Left lobe of liver (tissue), 2 donors: Measurements from ENCODE around the gene MPST. TPM values are rescaled to one million over a fixed set of nuclear protein-coding genes. Genes with fewer than 3 reads are reported as not detected.
A peak's percentile ranks its signal among the peaks of the same experiment; 100 is the strongest.

Source experiments
- ATAC-seq: fragments of 200-7000 bp; cut with Tn5 transposase; one replicate; pipeline ENCODE4 v1.9.1; 2020; ENCODE audit warnings: mild to moderate bottlenecking, moderate library complexity
- DNase-seq: peaks from one replicate; pipeline ENCODE4 v3.0.0-alpha.2; 2020; ENCODE audit warnings: low spot score
- total RNA-seq: library from RNA; stranded (reverse); gene quantifications from one replicate; pipeline ENCODE4 v1.2.1, GENCODE V29; 2021
- donor health status: DM: no; HTN: no; CAD: no; lungs with moderate emphysema.
- donor health status: DM: no; HTN: yes; CAD: no.

The MPST gene
- total RNA-seq, 1 donor from 2014 or later = 247 TPM

- ATAC-seq (no peak), DNase-seq (no peak)
Measured at GRCh38 chr22:37000676-37001534, 18.6 kb upstream of the MPST start.

GRCh38 chr22:37001826-37002225 is 17.7 kb upstream of the MPST start:
- no peak for ATAC-seq
- no peak for DNase-seq

GRCh38 chr22:37002633-37003032 is 16.9 kb upstream of the MPST start:
- ATAC-seq (no peak), DNase-seq (no peak)

- DNase-seq (no peak), ATAC-seq (no peak)
Measured at GRCh38 chr22:37007651-37008050, 11.9 kb upstream of the MPST start.

- ATAC-seq (no peak), DNase-seq (no peak)
Measured at GRCh38 chr22:37008365-37008764, 11.2 kb upstream of the MPST start.

GRCh38 chr22:37009490-37009889 is 10.1 kb upstream of the MPST start:
- no peak for ATAC-seq
- no peak for DNase-seq

GRCh38 chr22:37010174-37010573 is 9.4 kb upstream of the MPST start:
- DNase-seq = no peak

GRCh38 chr22:37010976-37011375 is 8.6 kb upstream of the MPST start:
- ATAC-seq (peak; percentile 16), DNase-seq (no peak)

More at GRCh38 chr22:37010174-37010573, 9.4 kb upstream of the MPST start:
- no peak for ATAC-seq

- DNase-seq = no peak
- ATAC-seq = no peak
Measured at GRCh38 chr22:37011472-37011871, 8.1 kb upstream of the MPST start.

- peak; percentile 78 for ATAC-seq
Measured at GRCh38 chr22:37012262-37012904, 7.2 kb upstream of the MPST start.

GRCh38 chr22:37012956-37013355 is 6.6 kb upstream of the MPST start:
- DNase-seq = peak; percentile 80
- ATAC-seq = peak; percentile 50

More at GRCh38 chr22:37012262-37012904, 7.2 kb upstream of the MPST start:
- peak; percentile 96 for DNase-seq

GRCh38 chr22:37014415-37014806 is 5.1 kb upstream of the MPST start:
- ATAC-seq = no peak
- DNase-seq = no peak

- ATAC-seq (no peak), DNase-seq (no peak)
Measured at GRCh38 chr22:37014835-37015586, 4.5 kb upstream of the MPST start.

GRCh38 chr22:37015587-37015878 is 4.0 kb upstream of the MPST start:
- ATAC-seq = no peak

GRCh38 chr22:37016134-37016910 is 3.2 kb upstream of the MPST start:
- DNase-seq = no peak
- ATAC-seq = no peak

More at GRCh38 chr22:37015587-37015878, 4.0 kb upstream of the MPST start:
- no peak for DNase-seq

GRCh38 chr22:37017356-37017755 is 2.2 kb upstream of the MPST start:
- peak; percentile 16 for ATAC-seq
- peak; percentile 82 for DNase-seq

- DNase-seq (no peak), ATAC-seq (no peak)
Measured at GRCh38 chr22:37018086-37018814, 1.3 kb upstream of the MPST start.

- peak; percentile 64 for DNase-seq
- peak; percentile 3 for ATAC-seq
Measured at GRCh38 chr22:37018815-37019308, 680 bp upstream of the MPST start.

GRCh38 chr22:37020192-37020479 is 594 bp downstream of the MPST start:
- DNase-seq (peak; percentile 69), ATAC-seq (peak; percentile 15)

- DNase-seq (no peak), ATAC-seq (no peak)
Measured at GRCh38 chr22:37021041-37021440, 1.5 kb downstream of the MPST start.
